ENCODE results near the gene VTN.

VTN gene

GRCh38 chr17:28330671-28331070 lies 39.4 kb downstream of the VTN start:
- H3K4me3 ChIP-seq (ENCODE audit: low read depth, low read length, poor library complexity, severe bottlenecking), result no peak overlapping the region
- no peaks in the 10 kb centered on the region for H3K9me3 ChIP-seq (ENCODE audit: low read length)
- H2AFZ ChIP-seq (ENCODE audit: low read length), result no peak overlapping the region
- H3K27ac ChIP-seq (ENCODE audit: low read depth, low read length, poor library complexity, severe bottlenecking), result no peak overlapping the region
- H3K79me2 ChIP-seq (ENCODE audit: insufficient read depth, low read length), result no peaks in the 10 kb centered on the region
- H4K20me1 ChIP-seq (ENCODE audit: insufficient read depth, low read length), result no peaks in the 10 kb centered on the region
- no peak overlapping the region for H3K4me2 ChIP-seq (ENCODE audit: low read length)
- no peaks in the 10 kb centered on the region for H3F3A ChIP-seq (ENCODE audit: insufficient read depth, low read length)
- H3K9ac ChIP-seq (ENCODE audit: low read length), result no peak overlapping the region
- H3K9me2 ChIP-seq (ENCODE audit: low read depth, low read length), result no peaks in the 10 kb centered on the region
- H3K36me3 ChIP-seq (ENCODE audit: insufficient read depth, low read length), result peaks cover 51% of the 10 kb centered on the region
- H3K27me3 ChIP-seq (ENCODE audit: insufficient read depth, low read length), result no peaks in the 10 kb centered on the region
- TF ChIP-seq CTCF (IDR thresholded peaks at IDR 0.05; ENCODE audit: low read length) (no peak), EZH2 (IDR thresholded peaks at IDR 0.05; ENCODE audit: borderline replicate concordance, low read length) (no peak)
- H3K4me1 ChIP-seq (ENCODE audit: insufficient read depth, low read length, severe bottlenecking), result peaks cover 15% of the 10 kb centered on the region

GRCh38 chr17:28328325-28328724 lies 41.8 kb downstream of the VTN start:
- no peak for TF ChIP-seq CTCF (IDR thresholded peaks at IDR 0.05; ENCODE audit: low read length)
- no peak for TF ChIP-seq EZH2 (IDR thresholded peaks at IDR 0.05; ENCODE audit: borderline replicate concordance, low read length)
- Histone ChIP-seq H3K4me2 (ENCODE audit: low read length) (no peak overlapping the region), H4K20me1 (ENCODE audit: insufficient read depth, low read length) (no peaks in the 10 kb centered on the region), H3K9ac (ENCODE audit: low read length) (no peak overlapping the region), H3K9me2 (ENCODE audit: low read depth, low read length) (no peaks in the 10 kb centered on the region), H3K36me3 (ENCODE audit: insufficient read depth, low read length) (peaks cover 58% of the 10 kb centered on the region), H3K79me2 (ENCODE audit: insufficient read depth, low read length) (peaks cover 12% of the 10 kb centered on the region), H3K4me3 (ENCODE audit: low read depth, low read length, poor library complexity, severe bottlenecking) (no peak overlapping the region), H3F3A (ENCODE audit: insufficient read depth, low read length) (no peaks in the 10 kb centered on the region), H3K9me3 (ENCODE audit: low read length) (no peaks in the 10 kb centered on the region), H3K27ac (ENCODE audit: low read depth, low read length, poor library complexity, severe bottlenecking) (no peak overlapping the region), H3K27me3 (ENCODE audit: insufficient read depth, low read length) (no peaks in the 10 kb centered on the region), H3K4me1 (ENCODE audit: insufficient read depth, low read length, severe bottlenecking) (peaks cover 4% of the 10 kb centered on the region), H2AFZ (ENCODE audit: low read length) (no peak overlapping the region)

- Histone ChIP-seq H3K4me2 (ENCODE audit: low read length) (no peak overlapping the region), H3K79me2 (ENCODE audit: insufficient read depth, low read length) (peaks cover 19% of the 10 kb centered on the region)
These were observed 42.4 kb downstream of the VTN start for GRCh38 chr17:28327709-28328108.

More at GRCh38 chr17:28327709-28328108, 42.4 kb downstream of the VTN start:
- H4K20me1 ChIP-seq (ENCODE audit: insufficient read depth, low read length), result no peaks in the 10 kb centered on the region
- H3F3A ChIP-seq (ENCODE audit: insufficient read depth, low read length), result no peaks in the 10 kb centered on the region
- peaks cover 58% of the 10 kb centered on the region for H3K36me3 ChIP-seq (ENCODE audit: insufficient read depth, low read length)
- no peak overlapping the region for H3K27ac ChIP-seq (ENCODE audit: low read depth, low read length, poor library complexity, severe bottlenecking)
- no peaks in the 10 kb centered on the region for H3K27me3 ChIP-seq (ENCODE audit: insufficient read depth, low read length)
- H3K9me2 ChIP-seq (ENCODE audit: low read depth, low read length), result no peaks in the 10 kb centered on the region
- H3K9me3 ChIP-seq (ENCODE audit: low read length), result no peaks in the 10 kb centered on the region
- no peak overlapping the region for H2AFZ ChIP-seq (ENCODE audit: low read length)
- no peak overlapping the region for H3K4me3 ChIP-seq (ENCODE audit: low read depth, low read length, poor library complexity, severe bottlenecking)
- peaks cover 4% of the 10 kb centered on the region for H3K4me1 ChIP-seq (ENCODE audit: insufficient read depth, low read length, severe bottlenecking)
- no peak overlapping the region for H3K9ac ChIP-seq (ENCODE audit: low read length)
- TF ChIP-seq CTCF (IDR thresholded peaks at IDR 0.05; ENCODE audit: low read length) (no peak), EZH2 (IDR thresholded peaks at IDR 0.05; ENCODE audit: borderline replicate concordance, low read length) (no peak)

Measured in OCI-LY1 (cell line).